MG63 (cell line): ENCODE data around the gene ATP2A3. TPM values are rescaled to one million over a fixed set of nuclear protein-coding genes. Genes with fewer than 3 reads are reported as not detected.

Experiments used
- DNase-seq: peaks from one replicate; pipeline ENCODE4 v3.0.0-alpha.2; 2020
- H3K27me3 ChIP-seq: fragments of 250-450 bp; sonication (Bioruptor Pico); 2 replicates; pipeline ENCODE4 v1.5.1; 2020; ENCODE audit warnings: mild to moderate bottlenecking, moderate library complexity
- H3K36me3 ChIP-seq: fragments of 250-450 bp; sonication (Bioruptor Pico); 2 replicates; pipeline ENCODE4 v1.5.1; 2020; ENCODE audit warnings: mild to moderate bottlenecking, moderate library complexity
- H3K4me3 ChIP-seq: fragments of 250-450 bp; sonication (Bioruptor Pico); 2 replicates; pipeline ENCODE4 v1.5.1; 2020; ENCODE audit warnings: mild to moderate bottlenecking, moderate library complexity
- H3K9me3 ChIP-seq: fragments of 250-450 bp; sonication (Bioruptor Pico); 2 replicates; pipeline ENCODE4 v1.5.1; 2020; ENCODE audit warnings: mild to moderate bottlenecking, moderate library complexity
- total RNA-seq: library from RNA; depleted of rRNA; stranded (reverse); fragments of >200 nt; shearing (Covaris generic); gene quantifications from 2 replicates; pipeline ENCODE4 v1.2.3, GENCODE V29; 2014; ENCODE audit warnings: low replicate concordance

ATP2A3 gene
- total RNA-seq, 1 experiment from 2014 or later: 1.2 TPM

DNA sequence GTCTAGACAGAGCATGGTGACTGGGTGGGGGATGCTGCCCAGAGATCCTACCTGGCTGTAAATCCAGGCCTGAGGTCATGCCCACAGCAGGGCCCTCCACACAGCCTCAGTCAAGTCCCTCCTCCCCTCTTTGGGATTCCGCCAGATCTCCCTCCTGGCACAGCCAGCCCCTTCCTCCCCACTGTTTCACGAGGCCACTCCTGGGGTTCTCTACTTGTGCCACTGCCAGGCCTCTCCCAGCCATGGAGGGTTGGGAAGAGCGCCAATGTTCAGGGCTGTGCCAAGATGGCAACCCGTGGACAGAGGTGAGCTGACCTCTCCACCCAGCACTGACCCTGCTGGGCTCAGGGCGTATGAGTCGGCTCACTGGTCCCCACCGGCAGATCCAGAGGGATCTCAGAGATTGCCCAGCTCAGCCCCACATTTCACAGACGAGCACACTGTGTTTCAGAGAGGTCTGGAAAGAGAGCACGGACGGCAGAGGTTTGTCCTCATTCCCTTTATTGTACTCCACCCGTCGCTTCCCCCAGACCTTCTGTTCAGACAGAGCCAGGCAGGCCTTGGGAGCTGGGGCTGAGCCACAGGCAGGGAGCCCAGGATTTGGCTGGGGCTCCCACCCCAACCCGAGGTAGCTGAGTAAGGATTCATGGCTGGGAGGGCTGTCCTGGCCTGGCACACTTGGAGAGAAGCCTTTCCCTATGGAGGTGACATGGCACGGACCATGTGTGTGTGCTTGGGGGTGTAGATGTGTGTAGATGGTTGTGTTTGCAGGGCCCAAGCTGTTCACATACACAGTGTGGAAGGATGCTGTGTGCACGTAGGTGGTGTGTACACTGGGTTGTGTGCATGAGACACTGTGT lies 67.9 kb downstream of the ATP2A3 start:
- Histone ChIP-seq H3K4me3 (no peak overlapping the region), H3K9me3 (no peaks in the 10 kb centered on the region), H3K36me3 (no peaks in the 10 kb centered on the region), H3K27me3 (no peaks in the 10 kb centered on the region)
- peak; percentile 58 for DNase-seq

- Histone ChIP-seq H3K27me3 (no peaks in the 10 kb centered on the region), H3K9me3 (no peaks in the 10 kb centered on the region)
These were observed 68.9 kb downstream of the ATP2A3 start for GRCh38 chr17:3895354-3895753.

GRCh38 chr17:3894911-3895343 lies 69.3 kb downstream of the ATP2A3 start:
- Histone ChIP-seq H3K27me3 (no peaks in the 10 kb centered on the region), H3K9me3 (no peaks in the 10 kb centered on the region), H3K4me3 (no peak overlapping the region), H3K36me3 (no peaks in the 10 kb centered on the region)
- DNase-seq: peak; percentile 82

More at GRCh38 chr17:3895354-3895753, 68.9 kb downstream of the ATP2A3 start:
- no peak for DNase-seq
- Histone ChIP-seq H3K36me3 (no peaks in the 10 kb centered on the region), H3K4me3 (no peak overlapping the region)

DNA sequence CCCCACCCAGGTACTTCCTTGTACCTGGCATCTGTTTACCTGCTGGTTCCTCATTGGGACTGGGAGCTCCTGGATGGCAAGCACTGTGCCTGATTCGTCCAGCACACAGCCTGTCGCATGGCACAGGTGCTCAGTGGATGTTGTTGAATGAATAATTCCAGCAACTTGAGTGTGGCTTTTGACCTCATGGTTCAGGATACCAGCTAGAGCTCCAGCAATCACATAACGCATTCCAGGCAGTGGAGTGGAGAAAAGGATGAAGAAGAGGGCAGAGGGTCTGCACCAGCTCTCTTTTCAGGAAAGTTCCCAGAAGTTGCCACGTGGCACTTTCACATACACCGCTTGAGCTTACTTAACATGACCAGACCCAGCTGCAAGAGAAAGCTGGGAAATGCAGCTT lies 70.0 kb downstream of the ATP2A3 start:
- no peaks in the 10 kb centered on the region for H3K36me3 ChIP-seq
- H3K9me3 ChIP-seq: no peaks in the 10 kb centered on the region
- no peak for DNase-seq
- H3K4me3 ChIP-seq: no peak overlapping the region
- no peaks in the 10 kb centered on the region for H3K27me3 ChIP-seq

DNA sequence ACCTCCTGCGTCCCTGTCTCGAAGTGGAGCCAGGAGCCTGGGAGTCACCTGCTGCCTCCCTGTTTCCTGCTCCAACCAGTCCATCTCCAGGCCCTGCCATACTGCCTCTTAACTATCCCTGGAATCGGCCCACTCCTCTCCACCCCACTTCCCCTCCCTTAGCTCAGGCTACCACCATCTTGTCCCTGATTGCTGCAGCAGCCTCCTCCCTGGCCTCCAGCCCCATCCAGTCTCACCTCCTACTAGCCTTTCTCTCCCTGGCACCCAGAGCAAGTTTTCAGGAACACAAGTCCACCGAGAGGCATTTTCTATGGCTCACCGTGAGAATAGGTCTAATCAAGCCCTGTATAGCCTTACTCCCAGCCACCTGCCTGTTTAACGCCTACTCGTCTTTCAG lies 70.5 kb downstream of the ATP2A3 start:
- Histone ChIP-seq H3K36me3 (no peaks in the 10 kb centered on the region), H3K9me3 (no peaks in the 10 kb centered on the region), H3K27me3 (no peaks in the 10 kb centered on the region), H3K4me3 (no peak overlapping the region)
- no peak for DNase-seq

- peak; percentile 84 for DNase-seq
These were observed 71.1 kb downstream of the ATP2A3 start, which contains the start of gene CAMKK1 for GRCh38 chr17:3893003-3893719. CAMKK1 (minus strand) TSS chr17:3893053; CDS start chr17:3885687, 7,366 bp downstream.

GRCh38 chr17:3892095-3892998 lies 71.9 kb downstream of the ATP2A3 start:
- H3K4me3 ChIP-seq: peak overlapping the region; percentile 56
- no peaks in the 10 kb centered on the region for H3K9me3 ChIP-seq
- no peaks in the 10 kb centered on the region for H3K27me3 ChIP-seq
- DNase-seq: peak; percentile 37
- H3K36me3 ChIP-seq: no peaks in the 10 kb centered on the region

More at GRCh38 chr17:3893003-3893719, 71.1 kb downstream of the ATP2A3 start, which contains the start of gene CAMKK1:
- H3K36me3 ChIP-seq: no peaks in the 10 kb centered on the region
- H3K9me3 ChIP-seq: no peaks in the 10 kb centered on the region
- peak within 1 kb of the TSS; percentile 56 for H3K4me3 ChIP-seq
- no peaks in the 10 kb centered on the region for H3K27me3 ChIP-seq

- H3K4me3 ChIP-seq: peak overlapping the region; percentile 56
- H3K36me3 ChIP-seq: no peaks in the 10 kb centered on the region
- no peaks in the 10 kb centered on the region for H3K27me3 ChIP-seq
- no peak for DNase-seq
- H3K9me3 ChIP-seq: no peaks in the 10 kb centered on the region
These were observed 72.6 kb downstream of the ATP2A3 start for GRCh38 chr17:3891626-3892094.

DNA sequence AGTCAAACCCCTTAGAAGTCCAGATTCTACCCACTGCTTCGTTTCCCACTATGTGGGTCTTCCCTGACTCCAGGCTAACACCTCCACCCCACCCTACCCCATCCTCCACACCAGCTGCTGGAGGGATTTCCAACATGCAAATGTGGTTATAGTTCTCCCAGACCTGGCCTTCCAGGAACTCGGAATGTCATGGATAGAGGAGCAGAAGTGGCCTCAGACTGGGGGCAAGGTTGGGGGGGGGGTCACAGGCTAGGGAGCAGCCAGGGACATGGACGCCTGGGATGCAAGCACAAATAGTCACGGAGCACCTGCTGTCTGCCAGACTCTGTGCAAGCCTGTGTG lies 73.4 kb downstream of the ATP2A3 start:
- no peaks in the 10 kb centered on the region for H3K36me3 ChIP-seq
- H3K9me3 ChIP-seq: no peaks in the 10 kb centered on the region
- H3K27me3 ChIP-seq: no peaks in the 10 kb centered on the region
- no peak overlapping the region for H3K4me3 ChIP-seq
- no peak for DNase-seq

DNA sequence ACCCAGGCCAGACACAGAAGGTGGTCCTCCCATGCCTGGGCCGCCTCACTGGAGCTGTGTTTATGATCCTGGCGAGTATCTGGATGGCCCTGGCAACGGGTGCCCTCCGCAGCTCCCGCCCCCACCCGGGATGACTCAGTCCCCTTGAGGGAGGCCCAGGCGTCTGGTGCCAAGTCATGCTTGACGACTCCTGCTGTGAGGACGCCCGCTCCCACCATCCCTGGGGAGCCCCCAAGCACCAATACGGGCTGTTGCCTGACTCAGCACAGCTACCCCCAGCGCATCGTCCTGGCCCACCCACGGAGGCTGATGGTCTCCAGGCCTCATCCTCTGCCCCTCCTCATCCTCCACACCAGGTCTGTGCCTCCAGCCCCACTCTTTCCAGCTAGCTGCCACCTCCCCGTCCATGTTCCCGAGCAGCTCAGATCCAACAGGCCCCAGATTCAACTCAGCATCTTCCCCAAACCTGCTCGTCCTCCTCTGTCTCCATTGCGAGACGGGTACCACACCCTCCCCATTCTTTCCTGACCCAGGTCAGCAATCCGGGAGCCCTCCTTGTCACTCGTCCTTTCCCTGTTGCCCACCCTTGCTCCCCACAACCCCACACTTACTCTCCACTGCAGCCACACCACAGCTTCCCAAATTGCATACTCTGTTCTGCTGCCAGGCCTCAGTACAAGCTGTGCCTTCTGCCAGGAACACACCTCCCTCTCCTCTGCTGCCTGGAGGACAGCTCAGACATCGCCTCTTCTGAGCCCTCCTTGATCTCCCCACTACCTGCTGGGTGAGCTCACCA lies 74.0 kb downstream of the ATP2A3 start:
- no peaks in the 10 kb centered on the region for H3K27me3 ChIP-seq
- H3K36me3 ChIP-seq: no peaks in the 10 kb centered on the region
- peak; percentile 93 for DNase-seq
- no peak overlapping the region for H3K4me3 ChIP-seq
- H3K9me3 ChIP-seq: no peaks in the 10 kb centered on the region

DNA sequence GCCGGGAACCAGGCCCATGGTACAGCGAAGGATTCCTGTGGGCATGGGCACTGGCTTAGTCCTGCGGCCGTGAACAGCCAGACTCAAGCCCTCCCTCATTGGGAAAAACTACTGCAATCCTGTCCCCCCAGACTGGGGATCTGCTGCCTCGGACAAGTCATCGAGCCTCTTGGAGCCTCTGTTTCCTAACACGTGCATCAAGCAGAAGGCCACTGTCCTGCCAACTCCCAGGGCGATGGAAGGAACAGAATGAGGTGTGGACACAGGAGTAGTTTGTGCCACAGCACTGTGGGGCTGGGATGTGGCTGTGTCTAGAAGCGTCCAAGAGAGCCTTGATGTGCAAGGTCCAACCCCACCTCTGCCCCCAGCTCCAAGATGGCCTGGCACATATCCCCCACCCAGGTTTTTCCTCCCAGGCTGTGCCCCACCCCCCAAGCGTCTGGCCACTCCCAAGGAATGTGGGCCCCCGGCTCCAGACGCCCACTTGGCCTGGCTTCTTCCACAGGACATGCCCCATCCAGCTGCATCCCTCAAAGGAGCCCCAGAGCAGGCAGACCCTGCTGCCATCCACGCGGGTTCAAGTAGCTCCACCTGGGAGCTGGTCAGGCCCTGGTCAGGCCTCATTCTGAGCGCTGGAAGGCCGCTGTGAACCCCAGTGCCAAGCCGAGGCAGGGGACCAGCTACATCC lies 74.8 kb downstream of the ATP2A3 start:
- Histone ChIP-seq H3K4me3 (no peak overlapping the region), H3K36me3 (peaks cover 2% of the 10 kb centered on the region; the same call in 1 of the 2 replicates)

GRCh38 chr17:3888343-3889171 lies 75.7 kb downstream of the ATP2A3 start:
- Histone ChIP-seq H3K9me3 (no peaks in the 10 kb centered on the region), H3K4me3 (no peak overlapping the region), H3K36me3 (peaks cover 5% of the 10 kb centered on the region; the same call in 1 of the 2 replicates), H3K27me3 (no peaks in the 10 kb centered on the region)
- DNase-seq: peak; percentile 81

More for the DNA sequence above, 74.8 kb downstream of the ATP2A3 start:
- H3K27me3 ChIP-seq: no peaks in the 10 kb centered on the region
- no peaks in the 10 kb centered on the region for H3K9me3 ChIP-seq
- no peak for DNase-seq

GRCh38 chr17:3887804-3888203 lies 76.4 kb downstream of the ATP2A3 start:
- DNase-seq: no peak
- no peak overlapping the region for H3K4me3 ChIP-seq
- no peaks in the 10 kb centered on the region for H3K9me3 ChIP-seq
- no peaks in the 10 kb centered on the region for H3K27me3 ChIP-seq
- H3K36me3 ChIP-seq: peaks cover 5% of the 10 kb centered on the region; the same call in 1 of the 2 replicates

DNA sequence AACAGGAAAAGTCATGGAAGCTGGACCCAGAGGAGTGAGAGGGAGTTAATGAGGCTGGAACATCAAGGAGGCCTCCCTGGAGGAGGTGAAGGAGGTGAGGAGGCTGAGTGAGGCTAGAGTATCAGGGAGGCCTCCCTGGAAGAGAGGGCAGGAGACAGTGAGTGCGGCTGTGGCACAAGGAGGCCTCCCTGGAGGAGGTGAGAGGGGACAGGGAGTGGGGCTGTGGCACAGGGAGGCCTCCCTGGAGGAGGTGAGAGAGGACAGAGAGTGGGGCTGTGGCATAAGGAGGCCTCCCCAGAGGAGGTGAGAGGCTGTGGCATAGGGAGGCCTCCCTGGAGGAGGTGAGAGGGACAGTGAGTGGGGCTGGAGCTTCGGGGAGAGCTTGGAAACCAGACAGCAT lies 76.8 kb downstream of the ATP2A3 start:
- H3K27me3 ChIP-seq: no peaks in the 10 kb centered on the region
- H3K9me3 ChIP-seq: no peaks in the 10 kb centered on the region
- peaks cover 5% of the 10 kb centered on the region; the same call in 1 of the 2 replicates for H3K36me3 ChIP-seq
- no peak for DNase-seq
- H3K4me3 ChIP-seq: no peak overlapping the region
